ENCODE data around the gene PDZD2. TPM values are rescaled to one million over a fixed set of nuclear protein-coding genes. Genes with fewer than 3 reads are reported as not detected.

Gene PDZD2
- total and polyA plus RNA-seq, 2 donors (not counting 3 experiments of a cell fraction or from before 2014, with no cell fraction given) = 0.66 to 6.9 TPM

DNA sequence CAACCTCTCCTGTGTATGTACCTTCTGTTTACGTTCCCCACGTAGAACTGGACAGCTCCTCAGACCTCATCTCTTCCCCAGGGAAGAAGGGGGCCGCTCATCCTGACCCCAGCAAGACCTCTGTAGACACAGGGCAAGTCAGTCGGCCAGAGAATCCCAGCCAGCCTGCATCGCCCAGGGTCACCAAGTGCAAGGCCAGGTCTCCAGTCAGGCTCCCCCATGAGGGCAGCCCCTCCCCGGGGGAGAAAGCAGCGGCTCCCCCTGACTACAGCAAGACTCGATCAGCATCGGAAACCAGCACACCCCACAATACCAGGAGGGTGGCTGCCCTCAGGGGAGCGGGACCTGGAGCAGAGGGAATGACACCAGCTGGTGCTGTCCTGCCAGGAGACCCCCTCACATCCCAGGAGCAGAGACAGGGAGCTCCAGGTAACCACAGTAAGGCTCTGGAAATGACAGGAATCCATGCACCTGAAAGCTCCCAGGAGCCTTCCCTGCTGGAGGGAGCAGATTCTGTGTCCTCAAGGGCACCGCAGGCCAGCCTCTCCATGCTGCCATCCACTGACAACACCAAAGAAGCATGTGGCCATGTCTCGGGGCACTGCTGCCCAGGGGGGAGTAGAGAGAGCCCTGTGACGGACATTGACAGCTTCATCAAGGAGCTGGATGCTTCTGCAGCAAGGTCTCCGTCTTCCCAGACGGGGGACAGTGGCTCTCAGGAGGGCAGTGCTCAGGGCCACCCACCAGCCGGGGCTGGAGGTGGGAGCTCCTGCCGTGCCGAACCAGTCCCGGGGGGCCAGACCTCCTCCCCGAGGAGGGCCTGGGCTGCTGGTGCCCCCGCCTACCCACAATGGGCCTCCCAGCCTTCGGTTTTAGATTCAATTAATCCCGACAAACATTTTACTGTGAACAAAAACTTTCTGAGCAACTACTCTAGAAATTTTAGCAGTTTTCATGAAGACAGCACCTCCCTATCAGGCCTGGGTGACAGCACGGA, 448.5 kb downstream of the PDZD2 start:
- H2AFZ ChIP-seq (ENCODE audit: low read depth, low read length) = no peak overlapping the region
- no peaks in the 10 kb centered on the region for H3K4me1 ChIP-seq (ENCODE audit: control insufficient read depth, extremely low read depth, insufficient read depth, low read length)
- no peaks in the 10 kb centered on the region for H3K27me3 ChIP-seq (ENCODE audit: control insufficient read depth in 2 of 2, insufficient read depth in 2 of 2, low read length in 2 of 2)
- H3K9me3 ChIP-seq (replicated peaks; ENCODE audit: control insufficient read depth, insufficient read depth, low read length) = no peaks in the 10 kb centered on the region
- H4K20me1 ChIP-seq (replicated peaks; ENCODE audit: control insufficient read depth, extremely low read depth, insufficient read depth, low read length) = no peaks in the 10 kb centered on the region
- ChIA-PET POLR2A (no interaction called here), CTCF (interaction anchor here (2.5 kb wide), 1 partner anchor 10 kb away, joined by 13 read pairs; no protein-coding TSS in a partner anchor)
- no peaks in the 10 kb centered on the region for H3K36me3 ChIP-seq (ENCODE audit: control insufficient read depth in 2 of 2, extremely low read depth in 1 of 2, insufficient read depth in 2 of 2, low read length in 2 of 2)
- no peak overlapping the region for H3K27ac ChIP-seq (ENCODE audit: insufficient read depth, low read depth, low read length)
- H3K9ac ChIP-seq (replicated peaks; ENCODE audit: extremely low read depth, insufficient read depth, low read length) = no peak overlapping the region
- H3K4me2 ChIP-seq (ENCODE audit: insufficient read depth, low read length) = no peak overlapping the region
- TF ChIP-seq MYC (IDR thresholded peaks at IDR 0.05; ENCODE audit: low read depth, low read length) (no peak), FOS (IDR thresholded peaks at IDR 0.05; ENCODE audit: borderline replicate concordance, insufficient read depth, low read length) (no peak), GATA2 (IDR thresholded peaks at IDR 0.05; ENCODE audit: insufficient read depth, insufficient read length, low read depth, low read length) (no peak), EZH2 (IDR thresholded peaks at IDR 0.05; ENCODE audit: borderline replicate concordance, low read depth, low read length, severe bottlenecking) (no peak), JUN (IDR thresholded peaks at IDR 0.05; ENCODE audit: borderline replicate concordance, insufficient read depth, insufficient read length, low read depth) (no peak), POLR2AphosphoS5 (IDR thresholded peaks at IDR 0.05; ENCODE audit: insufficient read depth, low read depth, low read length) (no peak), POLR2A (IDR thresholded peaks at IDR 0.05; ENCODE audit: low read depth, low read length) (no peak)
- TF ChIP-seq, protein P1, sequence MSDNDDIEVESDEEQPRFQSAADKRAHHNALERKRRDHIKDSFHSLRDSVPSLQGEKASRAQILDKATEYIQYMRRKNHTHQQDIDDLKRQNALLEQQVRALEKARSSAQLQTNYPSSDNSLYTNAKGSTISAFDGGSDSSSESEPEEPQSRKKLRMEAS (IDR thresholded peaks at IDR 0.05; ENCODE audit: insufficient read depth, insufficient read length) = no peak
- dilution Hi-C loops (cut with MboI; ENCODE audit: extremely low pct_ligation_motif_present, low sequenced_read_pairs) = no loop called here
- H3K4me3 ChIP-seq (replicated peaks in 1 of 3; ENCODE audit: insufficient read depth in 1 of 3, low read depth in 1 of 3, low read length in 3 of 3) = no peak overlapping the region
- DNase-seq (ENCODE audit: low read depth, low spot score) (no peak), FAIRE-seq (no peak)
- no TSS peak for BruUV-seq (replicated peaks)
- H3K9me1 ChIP-seq (replicated peaks; ENCODE audit: control insufficient read depth, extremely low read depth, insufficient read depth, low read length) = no peaks in the 10 kb centered on the region
- H3K79me2 ChIP-seq (ENCODE audit: control insufficient read depth, insufficient read depth, low read length) = no peaks in the 10 kb centered on the region
- intact Hi-C loops (cut with micrococcal nuclease) = no loop called here

Data from endothelial cell of umbilical vein (primary cell).